PC-3 (cell line): Measurements from ENCODE around the gene TESMIN. TPM values are rescaled to one million over a fixed set of nuclear protein-coding genes. Genes with fewer than 3 reads are reported as not detected.
A peak's percentile ranks its signal among the peaks of the same experiment; 100 is the strongest.

Source experiments
- ATAC-seq: fragments of 200-7000 bp; cut with Tn5 transposase; 2 replicates; pipeline ENCODE4 v1.9.1; 2020; ENCODE audit warnings: mild to moderate bottlenecking, moderate library complexity
- BruUV-seq: library from RNA; stranded (reverse); fragments of 400-500 nt; replicated peaks from 2 replicates; lab custom pipeline; 2021; lab: Mats Ljungman, UMichigan
- CTCF ChIA-PET: fragments of 300-600 bp; sonication (Branson Sonifier 250); formaldehyde crosslinking; loops from one replicate; lab custom pipeline; 2022; ENCODE audit warnings: antibody characterized with exemption; lab: Charles Lee
- POLR2A ChIA-PET: fragments of 300-600 bp; sonication (Branson Sonifier 250); formaldehyde crosslinking; loops from one replicate; lab custom pipeline; 2022; ENCODE audit warnings: antibody characterized with exemption; ENCODE audit not compliant: unreplicated experiment; lab: Charles Lee
- DNase-seq: peaks from one replicate; pipeline ENCODE4 v3.0.0-alpha.2; 2015
- H2AFZ ChIP-seq: fragments of 300-600 bp; sonication (generic); 2 replicates; pipeline ENCODE4 v1.6.0; 2016; ENCODE audit warnings: antibody characterized with exemption, low read length
- H3F3A ChIP-seq: fragments of 300-600 bp; sonication (generic); one replicate; pipeline ENCODE4 v1.6.0; 2017; ENCODE audit warnings: antibody characterized with exemption, low read length, control low read depth, mild to moderate bottlenecking; ENCODE audit not compliant: unreplicated experiment
- H3K27ac ChIP-seq: fragments of 300-600 bp; sonication (generic); 2 replicates; pipeline ENCODE4 v1.5.1; 2016; ENCODE audit warnings: mild to moderate bottlenecking, low read length
- H3K27me3 ChIP-seq: fragments of 300-600 bp; sonication (generic); 2 replicates; pipeline ENCODE4 v1.6.1; 2016; ENCODE audit warnings: low read length, mixed read lengths
- H3K36me3 ChIP-seq: fragments of 300-600 bp; sonication (generic); 2 replicates; pipeline ENCODE4 v1.6.1; 2016; ENCODE audit warnings: low read depth, mixed run types, low read length, mixed read lengths
- H3K4me1 ChIP-seq: fragments of 300-600 bp; sonication (generic); 2 replicates; pipeline ENCODE4 v1.5.1; 2016; ENCODE audit warnings: low read length; ENCODE audit not compliant: insufficient read depth
- H3K4me2 ChIP-seq: fragments of 300-600 bp; sonication (generic); 2 replicates; pipeline ENCODE4 v1.6.0; 2016; ENCODE audit warnings: low read length
- H3K4me3 ChIP-seq: fragments of 300-600 bp; sonication (generic); 2 replicates; pipeline ENCODE4 v1.5.1; 2016; ENCODE audit warnings: mild to moderate bottlenecking, low read length, mixed read lengths
- H3K79me2 ChIP-seq: fragments of 300-600 bp; sonication (generic); 2 replicates; pipeline ENCODE4 v1.6.1; 2017; ENCODE audit warnings: low read length, mixed read lengths
- H3K9ac ChIP-seq: fragments of 300-600 bp; sonication (generic); 2 replicates; pipeline ENCODE4 v1.6.0; 2016; ENCODE audit warnings: mild to moderate bottlenecking, low read length
- H3K9me2 ChIP-seq: fragments of 300-600 bp; sonication (generic); replicated peaks from 2 replicates; pipeline ENCODE4 v1.6.1; 2016; ENCODE audit warnings: mixed run types, low read length, mixed read lengths
- H3K9me3 ChIP-seq: fragments of 300-600 bp; sonication (generic); 2 replicates; pipeline ENCODE4 v1.6.1; 2016; ENCODE audit warnings: low read length, mixed read lengths
- H4K20me1 ChIP-seq: fragments of 300-600 bp; sonication (generic); 2 replicates; pipeline ENCODE4 v1.6.1; 2016; ENCODE audit warnings: low read length, mixed read lengths
- EZH2 ChIP-seq: fragments of 300-600 bp; sonication (generic); IDR thresholded peaks from one replicate; pipeline ENCODE4 v1.6.1; 2017; ENCODE audit warnings: antibody characterized with exemption, mild to moderate bottlenecking, low read length; ENCODE audit not compliant: unreplicated experiment
- EZH2phosphoT487 ChIP-seq: fragments of 300-600 bp; sonication (generic); IDR thresholded peaks from 2 replicates; pipeline ENCODE4 v1.6.1; 2018; ENCODE audit warnings: mild to moderate bottlenecking, antibody characterized with exemption, low read length, borderline replicate concordance
- intact Hi-C: fragments of 100-400 bp; cut with micrococcal nuclease; formaldehyde crosslinking; loops from 2 replicates; pipeline ENCODE4 v1.9.0; 2023
- total RNA-seq: library from RNA; depleted of rRNA; stranded (reverse); fragments of >200 nt; gene quantifications from 2 replicates; pipeline ENCODE4 v1.2.3, GENCODE V29; 2014
- TF ChIP-seq, protein P1 (sequence below): fragments of 300-600 bp; sonication (generic); conservative IDR thresholded peaks from 2 replicates; pipeline ENCODE4 v1.5.1; 2017; ENCODE audit warnings: antibody characterized with exemption, low read depth, mild to moderate bottlenecking, low read length

The TESMIN gene
- total RNA-seq, 1 experiment from 2014 or later = 25.8 TPM

DNA sequence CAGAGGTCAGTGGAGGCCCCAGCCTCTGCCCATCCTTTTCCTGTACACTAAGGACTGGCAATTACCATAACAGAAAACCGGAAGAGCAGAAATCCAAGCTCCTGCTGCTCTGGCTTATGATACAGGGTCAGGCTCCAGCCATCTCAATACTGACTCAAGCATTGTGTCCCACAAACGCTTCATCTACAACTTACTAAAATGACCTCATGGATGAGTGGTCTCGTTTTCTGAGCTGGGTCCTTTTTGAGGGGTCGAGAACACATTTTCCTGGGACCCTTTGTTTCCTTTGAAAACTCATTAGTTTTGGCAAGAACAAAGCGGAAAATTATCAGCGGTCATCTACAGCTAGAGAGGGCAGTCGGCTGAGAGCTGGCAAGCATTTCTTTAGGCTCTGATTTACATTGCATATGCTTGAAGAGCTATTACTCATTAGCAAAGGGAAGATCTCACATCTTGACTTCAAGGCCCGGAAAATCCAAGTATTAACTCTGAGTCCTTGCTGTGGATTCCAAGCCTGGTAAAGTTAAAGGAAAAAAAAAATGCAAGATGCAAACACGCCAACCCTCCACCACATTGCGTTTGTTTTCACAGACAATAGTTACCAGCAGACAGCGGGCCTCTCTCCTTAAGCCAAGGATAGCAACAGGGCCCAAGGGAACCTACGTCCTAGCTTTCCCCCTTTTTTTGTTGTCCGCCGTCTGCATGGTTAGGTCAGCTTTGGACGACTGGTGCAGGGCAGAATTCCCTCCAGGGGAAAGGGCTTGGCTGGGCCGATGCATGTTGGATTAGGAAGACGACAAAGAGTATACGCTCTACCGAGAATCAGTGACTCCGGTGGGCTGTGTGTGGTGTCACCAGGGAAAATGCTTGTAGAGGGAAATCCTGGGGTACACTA lies 1.8 kb downstream of the TESMIN start:
- TF ChIP-seq EZH2phosphoT487 = no peak
- TF ChIP-seq, protein P1, sequence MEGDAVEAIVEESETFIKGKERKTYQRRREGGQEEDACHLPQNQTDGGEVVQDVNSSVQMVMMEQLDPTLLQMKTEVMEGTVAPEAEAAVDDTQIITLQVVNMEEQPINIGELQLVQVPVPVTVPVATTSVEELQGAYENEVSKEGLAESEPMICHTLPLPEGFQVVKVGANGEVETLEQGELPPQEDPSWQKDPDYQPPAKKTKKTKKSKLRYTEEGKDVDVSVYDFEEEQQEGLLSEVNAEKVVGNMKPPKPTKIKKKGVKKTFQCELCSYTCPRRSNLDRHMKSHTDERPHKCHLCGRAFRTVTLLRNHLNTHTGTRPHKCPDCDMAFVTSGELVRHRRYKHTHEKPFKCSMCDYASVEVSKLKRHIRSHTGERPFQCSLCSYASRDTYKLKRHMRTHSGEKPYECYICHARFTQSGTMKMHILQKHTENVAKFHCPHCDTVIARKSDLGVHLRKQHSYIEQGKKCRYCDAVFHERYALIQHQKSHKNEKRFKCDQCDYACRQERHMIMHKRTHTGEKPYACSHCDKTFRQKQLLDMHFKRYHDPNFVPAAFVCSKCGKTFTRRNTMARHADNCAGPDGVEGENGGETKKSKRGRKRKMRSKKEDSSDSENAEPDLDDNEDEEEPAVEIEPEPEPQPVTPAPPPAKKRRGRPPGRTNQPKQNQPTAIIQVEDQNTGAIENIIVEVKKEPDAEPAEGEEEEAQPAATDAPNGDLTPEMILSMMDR = no peak
- no peak for TF ChIP-seq EZH2
- intact Hi-C loops = loop anchor here (5.0 kb wide), 1 partner anchor 117 kb away; no protein-coding TSS in a partner anchor
- H3K4me2 ChIP-seq = peak overlapping the region; percentile 54
- ChIA-PET CTCF (interaction anchor here (1.1 kb wide), 1 partner anchor 117 kb away, joined by 4 read pairs; no protein-coding TSS in a partner anchor), POLR2A (interaction anchor here (0.7 kb wide), 2 partner anchors 1450 to 1915 kb away, joined by 3 to 11 read pairs; no protein-coding TSS in a partner anchor)
- ATAC-seq = no peak
- no peak overlapping the region for H3K9ac ChIP-seq
- no peaks in the 10 kb centered on the region for H3K9me2 ChIP-seq
- H3F3A ChIP-seq = no peaks in the 10 kb centered on the region
- H3K4me1 ChIP-seq = peaks cover 15% of the 10 kb centered on the region
- peaks cover 12% of the 10 kb centered on the region; the same call in 1 of the 2 replicates for H3K36me3 ChIP-seq
- no peak overlapping the region for H3K4me3 ChIP-seq
- H3K27me3 ChIP-seq = no peaks in the 10 kb centered on the region
- DNase-seq = no peak
- no peaks in the 10 kb centered on the region for H3K9me3 ChIP-seq
- no peaks in the 10 kb centered on the region for H4K20me1 ChIP-seq
- H3K79me2 ChIP-seq = peaks cover 5% of the 10 kb centered on the region
- no peak overlapping the region for H3K27ac ChIP-seq
- no peak overlapping the region for H2AFZ ChIP-seq
- BruUV-seq = TSS peak; percentile 37

DNA sequence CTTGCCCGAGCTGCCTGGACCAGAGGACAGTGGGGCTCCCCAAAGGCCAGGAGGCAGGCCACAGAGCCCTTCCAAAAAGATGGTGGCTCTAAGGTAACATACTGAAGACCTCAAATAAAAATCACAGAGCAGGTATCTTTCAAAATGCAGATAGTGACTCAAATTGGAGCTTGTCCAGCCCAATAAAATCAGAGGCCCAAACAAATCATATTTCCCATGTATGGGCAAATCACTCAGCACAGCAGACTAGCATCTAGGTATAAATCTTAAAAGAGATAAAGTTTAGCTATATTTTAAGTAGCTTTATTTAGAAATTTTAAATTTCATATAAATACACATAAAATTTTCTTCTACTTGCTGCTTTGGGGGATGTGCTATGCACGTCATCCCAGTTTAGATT lies 3.3 kb downstream of the TESMIN start:
- Histone ChIP-seq H3K79me2 (peaks cover 5% of the 10 kb centered on the region), H3K4me1 (peaks cover 15% of the 10 kb centered on the region), H3F3A (no peaks in the 10 kb centered on the region), H3K4me2 (no peak overlapping the region), H3K36me3 (peaks cover 17% of the 10 kb centered on the region; the same call in 1 of the 2 replicates), H3K27ac (no peak overlapping the region), H2AFZ (no peak overlapping the region), H3K9me3 (no peaks in the 10 kb centered on the region), H3K4me3 (no peak overlapping the region), H3K9me2 (no peaks in the 10 kb centered on the region), H4K20me1 (no peaks in the 10 kb centered on the region), H3K27me3 (no peaks in the 10 kb centered on the region), H3K9ac (no peak overlapping the region)
- TF ChIP-seq EZH2 = no peak
- ATAC-seq (no peak), DNase-seq (peak; percentile 60)
- intact Hi-C loops = loop anchor here (5.0 kb wide), 1 partner anchor 116 kb away; no protein-coding TSS in a partner anchor
- ChIA-PET POLR2A (interaction anchor here (0.6 kb wide), 1 partner anchor 216 kb away, joined by 3 read pairs; no protein-coding TSS in a partner anchor), CTCF (no interaction called here)
- BruUV-seq = no TSS peak

DNA sequence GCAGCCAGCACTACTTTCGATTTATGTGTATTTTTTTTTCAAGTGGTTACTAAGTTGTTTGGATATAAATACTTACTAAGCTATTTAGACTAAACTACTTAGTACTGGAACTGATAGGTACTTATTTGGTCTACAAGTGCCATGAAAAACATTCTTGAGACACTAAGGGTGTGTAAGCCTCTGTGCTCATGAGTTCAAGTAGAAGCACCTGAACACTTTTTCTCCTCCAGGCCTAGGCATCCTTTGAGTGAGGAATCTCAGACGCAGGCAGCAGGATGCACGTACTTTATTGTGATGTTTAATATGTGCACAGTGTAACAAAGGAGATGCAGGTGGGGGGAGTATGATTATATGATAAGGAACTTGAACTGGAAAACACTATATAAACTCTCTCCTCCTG lies 7.8 kb downstream of the TESMIN start:
- Histone ChIP-seq H3K4me3 (no peak overlapping the region), H3K79me2 (no peaks in the 10 kb centered on the region), H4K20me1 (no peaks in the 10 kb centered on the region), H3K27ac (no peak overlapping the region), H3K27me3 (no peaks in the 10 kb centered on the region), H3K36me3 (peaks cover 17% of the 10 kb centered on the region; the same call in 1 of the 2 replicates), H3K4me2 (no peak overlapping the region), H3K9me3 (no peaks in the 10 kb centered on the region), H3K9me2 (no peaks in the 10 kb centered on the region), H3K9ac (no peak overlapping the region), H2AFZ (no peak overlapping the region), H3F3A (no peaks in the 10 kb centered on the region), H3K4me1 (peaks cover 3% of the 10 kb centered on the region)
- TF ChIP-seq, protein P1 = no peak
- TF ChIP-seq EZH2phosphoT487 = no peak
- TF ChIP-seq EZH2 = no peak
- intact Hi-C loops = no loop called here
- ChIA-PET POLR2A (no interaction called here), CTCF (no interaction called here)
- BruUV-seq = no TSS peak
- ATAC-seq = no peak
- no peak for DNase-seq
